ENCODE data around the gene PAQR7.

Gene PAQR7

GRCh38 chr1:25876693-25877077, 1.2 kb upstream of the PAQR7 start:
- Histone ChIP-seq H2BK5ac (ENCODE audit: low read length) (no peak overlapping the region), H3K36me3 (ENCODE audit: control insufficient read depth, insufficient read depth, low read length) (no peaks in the 10 kb centered on the region), H3K18ac (ENCODE audit: low read length) (no peak overlapping the region), H2BK120ac (ENCODE audit: low read depth, low read length) (no peak overlapping the region), H3K4me2 (ENCODE audit: low read length) (no peak overlapping the region), H4K5ac (ENCODE audit: low read length) (no peak overlapping the region), H4K8ac (ENCODE audit: low read depth, low read length) (no peak overlapping the region), H3K56ac (ENCODE audit: low read length) (no peak overlapping the region), H3K27ac (ENCODE audit: low read depth, low read length) (no peak overlapping the region), H3K79me2 (ENCODE audit: control insufficient read depth, insufficient read depth, low read length) (no peaks in the 10 kb centered on the region), H3K4me3 (ENCODE audit: low read length) (no peak overlapping the region), H3K9ac (ENCODE audit: low read length) (no peak overlapping the region), H3K79me1 (ENCODE audit: low read length) (no peaks in the 10 kb centered on the region), H3K23ac (ENCODE audit: low read length) (no peak overlapping the region), H2AK5ac (ENCODE audit: low read length) (no peak overlapping the region), H3K4me1 (ENCODE audit: control insufficient read depth, low read depth, low read length) (peaks cover 4% of the 10 kb centered on the region), H2BK15ac (replicated peaks; ENCODE audit: low read depth) (no peak overlapping the region), H3K4ac (ENCODE audit: low read depth, low read length) (no peak overlapping the region), H3K27me3 (ENCODE audit: insufficient read depth, low read length, poor library complexity) (no peaks in the 10 kb centered on the region)
- no peak for DNase-seq
- WGBS (ENCODE audit: extremely low coverage, insufficient coverage, low lambda C conversion rate): no CpG with 5 or more reads among the region's 2 CpGs

- H3K4me3 ChIP-seq (ENCODE audit: low read length): peak overlapping the region; percentile 34
- H3K36me3 ChIP-seq (ENCODE audit: control insufficient read depth, insufficient read depth, low read length): no peaks in the 10 kb centered on the region
- H3K4me1 ChIP-seq (ENCODE audit: control insufficient read depth, low read depth, low read length): peaks cover 4% of the 10 kb centered on the region
- peak overlapping the region; percentile 75 for H3K9ac ChIP-seq (ENCODE audit: low read length)
- no peaks in the 10 kb centered on the region for H3K79me2 ChIP-seq (ENCODE audit: control insufficient read depth, insufficient read depth, low read length)
- peak overlapping the region; percentile 66 for H3K4me2 ChIP-seq (ENCODE audit: low read length)
- DNase-seq: peak; percentile 74
- no peak overlapping the region for H3K23ac ChIP-seq (ENCODE audit: low read length)
- H3K27ac ChIP-seq (ENCODE audit: low read depth, low read length): peak overlapping the region; percentile 88
- no peak overlapping the region for H4K8ac ChIP-seq (ENCODE audit: low read depth, low read length)
- H2BK120ac ChIP-seq (ENCODE audit: low read depth, low read length): peak overlapping the region; percentile 9
- WGBS (ENCODE audit: extremely low coverage, insufficient coverage, low lambda C conversion rate): no CpG with 5 or more reads among the region's 32 CpGs
- H2BK5ac ChIP-seq (ENCODE audit: low read length): peak overlapping the region; percentile 32
- peak overlapping the region; percentile 88 for H3K18ac ChIP-seq (ENCODE audit: low read length)
- H2AK5ac ChIP-seq (ENCODE audit: low read length): no peak overlapping the region
- H2BK15ac ChIP-seq (replicated peaks; ENCODE audit: low read depth): no peak overlapping the region
- peak overlapping the region; percentile 87 for H3K56ac ChIP-seq (ENCODE audit: low read length)
- no peak overlapping the region for H4K5ac ChIP-seq (ENCODE audit: low read length)
- no peaks in the 10 kb centered on the region for H3K27me3 ChIP-seq (ENCODE audit: insufficient read depth, low read length, poor library complexity)
- no peaks in the 10 kb centered on the region for H3K79me1 ChIP-seq (ENCODE audit: low read length)
- peak overlapping the region; percentile 77 for H3K4ac ChIP-seq (ENCODE audit: low read depth, low read length)
Observed at GRCh38 chr1:25875856-25876692, 566 bp upstream of the PAQR7 start.

GRCh38 chr1:25874635-25875153, 814 bp downstream of the PAQR7 start:
- Histone ChIP-seq H3K18ac (ENCODE audit: low read length) (peak overlapping the region; percentile 15), H3K36me3 (ENCODE audit: control insufficient read depth, insufficient read depth, low read length) (no peaks in the 10 kb centered on the region), H3K4me1 (ENCODE audit: control insufficient read depth, low read depth, low read length) (peaks cover 4% of the 10 kb centered on the region), H3K56ac (ENCODE audit: low read length) (peak overlapping the region; percentile 87), H3K79me2 (ENCODE audit: control insufficient read depth, insufficient read depth, low read length) (no peaks in the 10 kb centered on the region), H3K4me3 (ENCODE audit: low read length) (peak overlapping the region; percentile 2), H3K27me3 (ENCODE audit: insufficient read depth, low read length, poor library complexity) (no peaks in the 10 kb centered on the region), H2BK5ac (ENCODE audit: low read length) (no peak overlapping the region), H2BK15ac (replicated peaks; ENCODE audit: low read depth) (no peak overlapping the region), H3K9ac (ENCODE audit: low read length) (peak overlapping the region; percentile 75), H3K4ac (ENCODE audit: low read depth, low read length) (no peak overlapping the region), H3K27ac (ENCODE audit: low read depth, low read length) (no peak overlapping the region), H2AK5ac (ENCODE audit: low read length) (peak overlapping the region; percentile 78), H3K79me1 (ENCODE audit: low read length) (no peaks in the 10 kb centered on the region), H3K4me2 (ENCODE audit: low read length) (peak overlapping the region; percentile 32), H4K5ac (ENCODE audit: low read length) (no peak overlapping the region), H3K23ac (ENCODE audit: low read length) (no peak overlapping the region), H4K8ac (ENCODE audit: low read depth, low read length) (no peak overlapping the region), H2BK120ac (ENCODE audit: low read depth, low read length) (no peak overlapping the region)
- WGBS (ENCODE audit: extremely low coverage, insufficient coverage, low lambda C conversion rate): no CpG with 5 or more reads among the region's 8 CpGs
- no peak for DNase-seq

- no peak overlapping the region for H4K5ac ChIP-seq (ENCODE audit: low read length)
- peak overlapping the region; percentile 15 for H3K18ac ChIP-seq (ENCODE audit: low read length)
- H3K23ac ChIP-seq (ENCODE audit: low read length): no peak overlapping the region
- no peaks in the 10 kb centered on the region for H3K79me1 ChIP-seq (ENCODE audit: low read length)
- no peak overlapping the region for H2BK120ac ChIP-seq (ENCODE audit: low read depth, low read length)
- H3K27me3 ChIP-seq (ENCODE audit: insufficient read depth, low read length, poor library complexity): no peaks in the 10 kb centered on the region
- no CpG with 5 or more reads among the region's 3 CpGs for WGBS (ENCODE audit: extremely low coverage, insufficient coverage, low lambda C conversion rate)
- H4K8ac ChIP-seq (ENCODE audit: low read depth, low read length): no peak overlapping the region
- H3K9ac ChIP-seq (ENCODE audit: low read length): peak overlapping the region; percentile 75
- H3K4ac ChIP-seq (ENCODE audit: low read depth, low read length): no peak overlapping the region
- no peaks in the 10 kb centered on the region for H3K36me3 ChIP-seq (ENCODE audit: control insufficient read depth, insufficient read depth, low read length)
- no peak for DNase-seq
- peak overlapping the region; percentile 87 for H3K56ac ChIP-seq (ENCODE audit: low read length)
- H3K27ac ChIP-seq (ENCODE audit: low read depth, low read length): no peak overlapping the region
- no peak overlapping the region for H2BK5ac ChIP-seq (ENCODE audit: low read length)
- peak overlapping the region; percentile 78 for H2AK5ac ChIP-seq (ENCODE audit: low read length)
- H3K4me3 ChIP-seq (ENCODE audit: low read length): no peak overlapping the region
- H3K79me2 ChIP-seq (ENCODE audit: control insufficient read depth, insufficient read depth, low read length): no peaks in the 10 kb centered on the region
- H3K4me1 ChIP-seq (ENCODE audit: control insufficient read depth, low read depth, low read length): peaks cover 4% of the 10 kb centered on the region
- H3K4me2 ChIP-seq (ENCODE audit: low read length): peak overlapping the region; percentile 32
- H2BK15ac ChIP-seq (replicated peaks; ENCODE audit: low read depth): no peak overlapping the region
Observed at GRCh38 chr1:25874209-25874608, 1.3 kb downstream of the PAQR7 start.

- Histone ChIP-seq H2BK120ac (ENCODE audit: low read depth, low read length) (no peak overlapping the region), H3K56ac (ENCODE audit: low read length) (no peak overlapping the region), H2BK15ac (replicated peaks; ENCODE audit: low read depth) (no peak overlapping the region), H3K27me3 (ENCODE audit: insufficient read depth, low read length, poor library complexity) (no peaks in the 10 kb centered on the region), H3K27ac (ENCODE audit: low read depth, low read length) (no peak overlapping the region), H4K8ac (ENCODE audit: low read depth, low read length) (no peak overlapping the region), H3K4me2 (ENCODE audit: low read length) (no peak overlapping the region), H2BK5ac (ENCODE audit: low read length) (no peak overlapping the region), H3K9ac (ENCODE audit: low read length) (no peak overlapping the region), H3K18ac (ENCODE audit: low read length) (no peak overlapping the region), H3K4me3 (ENCODE audit: low read length) (no peak overlapping the region), H3K79me1 (ENCODE audit: low read length) (no peaks in the 10 kb centered on the region), H3K36me3 (ENCODE audit: control insufficient read depth, insufficient read depth, low read length) (no peaks in the 10 kb centered on the region), H4K5ac (ENCODE audit: low read length) (no peak overlapping the region), H3K79me2 (ENCODE audit: control insufficient read depth, insufficient read depth, low read length) (no peaks in the 10 kb centered on the region), H3K4me1 (ENCODE audit: control insufficient read depth, low read depth, low read length) (peaks cover 4% of the 10 kb centered on the region), H3K23ac (ENCODE audit: low read length) (no peak overlapping the region), H2AK5ac (ENCODE audit: low read length) (no peak overlapping the region), H3K4ac (ENCODE audit: low read depth, low read length) (no peak overlapping the region)
- WGBS (ENCODE audit: extremely low coverage, insufficient coverage, low lambda C conversion rate): no CpG with 5 or more reads among the region's 3 CpGs
- no peak for DNase-seq
Observed at GRCh38 chr1:25873120-25873519, 2.4 kb downstream of the PAQR7 start.

Data from mesendoderm (in vitro differentiated cells).